HTR-8/SVneo (cell line): ENCODE results near the gene AUTS2.

Source experiments
- DNase-seq: peaks from one replicate; pipeline ENCODE4 v3.0.0; 2011; ENCODE audit warnings: low spot score, mixed read lengths; ENCODE audit not compliant: insufficient read length
- FAIRE-seq: peaks from 2 replicates; lab custom pipeline; 2011; peaks lifted over from hg19 to GRCh38; lab: Jason Lieb, UNC

The AUTS2 gene

DNA sequence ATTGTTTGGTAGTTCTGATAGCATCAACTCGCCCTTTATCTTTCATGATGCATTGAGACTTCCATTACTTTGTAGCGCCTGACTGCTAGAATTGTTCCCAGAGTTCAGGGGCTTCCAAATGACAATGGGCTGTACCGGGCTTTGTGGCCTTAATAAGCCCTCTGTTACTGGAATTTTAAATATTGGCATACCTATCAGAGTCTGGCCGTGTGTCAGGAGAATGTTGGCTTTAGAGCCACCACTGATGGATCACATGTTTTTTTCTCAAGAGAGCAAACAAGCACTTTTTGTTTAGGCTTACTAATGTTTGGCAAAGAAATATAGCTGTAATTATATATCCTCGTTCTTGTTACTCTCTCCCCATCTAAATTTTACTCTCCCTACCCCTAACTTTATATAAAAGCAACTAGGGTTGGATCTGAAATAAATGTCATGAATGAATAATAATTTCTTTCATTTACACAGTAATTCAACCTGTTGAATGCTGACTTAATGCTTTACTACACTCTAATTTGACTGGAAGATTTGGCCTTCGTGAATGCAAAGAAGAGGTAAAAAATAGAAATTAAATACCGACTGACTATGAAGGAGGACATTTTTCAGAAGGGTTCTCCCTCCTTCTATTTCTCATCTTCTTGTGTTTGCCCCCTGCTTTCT is 396.7 kb downstream of the AUTS2 start:
- no peak for FAIRE-seq
- DNase-seq, result no peak

DNA sequence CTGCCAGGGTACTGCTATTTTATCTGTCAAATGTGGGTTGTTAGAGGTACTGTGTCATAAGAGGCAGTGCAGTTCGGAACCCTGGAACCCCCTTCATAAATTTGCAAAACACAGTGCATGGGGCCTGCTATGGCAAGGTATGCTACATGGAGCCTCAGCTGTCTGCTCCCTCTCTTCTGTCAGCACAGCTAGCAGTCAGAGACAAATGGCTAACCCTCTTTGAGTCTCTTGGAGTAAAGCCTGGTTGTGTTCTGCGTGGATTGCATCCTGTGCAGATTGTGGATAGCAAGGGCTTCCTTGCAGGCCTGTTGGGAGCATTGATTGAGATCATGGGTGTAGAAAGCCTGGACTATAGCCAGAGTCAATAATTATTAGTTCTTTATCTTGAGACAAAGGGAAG is 397.8 kb downstream of the AUTS2 start:
- DNase-seq (no peak), FAIRE-seq (no peak)

DNA sequence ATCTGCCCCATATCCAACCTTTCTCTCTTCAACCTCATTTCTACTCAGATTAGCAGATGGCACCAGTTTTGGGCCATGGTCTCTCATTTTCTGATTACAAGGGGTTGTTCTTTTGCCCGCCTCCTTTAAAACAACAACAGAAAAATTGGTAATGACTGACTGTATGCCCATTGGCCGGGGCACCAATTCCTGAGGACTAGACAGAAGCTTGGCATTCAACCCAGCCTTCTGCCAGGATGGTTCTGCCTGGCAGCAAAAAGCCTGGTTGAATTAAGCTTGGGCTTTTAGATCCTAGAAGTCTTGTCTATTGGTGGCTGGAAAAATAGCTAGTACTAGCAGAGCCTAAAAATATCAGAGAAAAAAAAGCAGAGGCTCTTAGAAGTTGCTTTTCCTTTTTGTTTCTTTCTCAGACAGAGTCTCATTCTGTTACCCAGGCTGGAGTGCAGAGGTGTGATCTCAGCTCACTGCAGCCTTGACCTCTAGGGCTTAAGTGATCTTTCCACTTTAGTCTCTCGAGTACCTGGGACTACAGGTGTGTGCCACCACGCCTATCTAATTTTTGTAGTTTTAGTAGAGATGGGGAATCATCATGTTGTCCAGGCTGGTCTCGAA is 402.6 kb downstream of the AUTS2 start:
- no peak for DNase-seq
- FAIRE-seq, result no peak

DNA sequence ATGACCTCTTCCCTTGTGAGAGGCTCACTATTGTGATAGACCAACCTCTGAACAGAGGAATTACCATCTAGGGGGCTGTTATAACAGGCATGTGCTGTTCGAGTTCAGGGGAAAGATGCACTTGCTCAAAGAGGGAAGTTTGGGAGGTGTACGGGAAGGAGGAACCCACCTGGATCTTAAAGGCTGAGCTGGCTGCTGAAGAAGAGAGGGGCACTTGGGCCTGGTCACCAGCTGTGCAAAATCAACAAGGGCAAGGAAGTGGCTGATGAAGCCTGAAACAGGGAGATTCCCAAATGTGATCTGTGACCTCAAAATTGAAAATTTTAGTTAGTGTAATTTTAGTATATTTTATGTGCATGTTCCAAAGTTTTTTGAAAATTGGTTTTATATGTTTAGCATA is 407.2 kb downstream of the AUTS2 start:
- FAIRE-seq (no peak), DNase-seq (no peak)

DNA sequence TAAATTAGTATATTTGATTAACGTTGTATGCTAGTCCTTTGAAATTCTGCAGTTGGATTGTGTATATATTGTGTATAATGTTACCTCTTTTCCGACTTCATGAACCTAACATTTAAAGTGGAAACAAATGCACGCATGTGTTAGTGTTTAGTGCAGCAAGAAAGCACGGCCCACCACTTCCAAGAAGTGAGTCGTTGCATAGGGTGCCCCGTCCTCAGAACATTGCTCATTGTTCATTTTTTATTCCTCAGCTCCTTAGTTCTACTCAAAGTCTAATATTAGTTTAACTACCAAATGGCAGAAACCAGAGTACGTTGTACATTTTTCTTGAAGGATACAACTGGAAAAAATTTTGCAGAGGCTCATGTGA is 407.6 kb downstream of the AUTS2 start:
- DNase-seq, result no peak

DNA sequence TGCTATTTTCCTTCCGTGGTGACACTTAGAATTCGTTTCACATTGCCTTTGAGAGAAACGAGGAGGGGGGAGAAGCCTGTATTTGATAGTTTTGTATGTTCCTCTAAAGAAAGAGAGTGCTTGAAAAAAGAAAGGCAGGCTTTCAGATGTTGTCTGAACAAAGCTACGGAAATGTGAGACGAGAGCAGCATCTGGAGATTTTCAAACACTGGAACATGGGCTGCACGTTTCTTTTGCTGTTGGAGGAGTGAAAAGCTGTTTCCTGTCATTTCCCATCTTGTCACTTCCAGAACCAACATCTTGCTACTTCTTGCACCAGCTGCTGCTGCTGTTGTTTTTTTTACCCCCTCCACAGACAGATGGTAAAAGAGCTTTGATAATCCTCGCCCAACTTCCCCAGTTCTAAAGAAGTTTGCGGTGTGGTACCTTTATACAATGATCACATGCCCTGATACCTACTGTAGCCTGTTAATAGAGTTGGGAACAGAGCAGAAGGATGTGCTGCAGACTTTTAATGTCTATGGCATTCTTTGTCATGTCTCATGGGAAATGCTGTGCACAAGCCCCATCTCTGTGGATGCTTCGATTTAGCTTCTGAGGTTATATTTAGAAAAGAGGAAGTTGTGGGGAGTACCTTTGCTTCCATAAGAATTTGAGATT is 408.1 kb downstream of the AUTS2 start:
- no peak for FAIRE-seq
- no peak for DNase-seq

More for the DNA sequence above, 407.6 kb downstream of the AUTS2 start:
- FAIRE-seq, result no peak

DNA sequence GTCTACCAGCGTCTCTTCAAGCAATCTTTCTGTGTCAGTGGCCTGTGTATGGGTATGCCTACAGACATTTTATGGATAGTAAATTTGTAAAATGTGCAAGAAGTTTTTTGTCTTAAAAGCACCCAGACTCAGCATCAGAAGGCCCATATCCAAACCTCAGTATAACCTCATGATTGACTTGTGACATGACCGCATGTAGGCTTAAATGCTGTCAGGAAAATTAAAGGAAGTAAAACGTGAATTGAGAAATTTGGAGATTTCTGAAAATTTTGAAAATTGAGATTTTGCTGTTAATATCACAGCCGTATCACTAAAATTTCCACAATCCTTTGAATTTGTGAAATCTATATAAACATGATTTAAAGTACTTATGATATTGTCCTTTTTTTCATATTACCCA is 410.2 kb downstream of the AUTS2 start:
- DNase-seq, result no peak

DNA sequence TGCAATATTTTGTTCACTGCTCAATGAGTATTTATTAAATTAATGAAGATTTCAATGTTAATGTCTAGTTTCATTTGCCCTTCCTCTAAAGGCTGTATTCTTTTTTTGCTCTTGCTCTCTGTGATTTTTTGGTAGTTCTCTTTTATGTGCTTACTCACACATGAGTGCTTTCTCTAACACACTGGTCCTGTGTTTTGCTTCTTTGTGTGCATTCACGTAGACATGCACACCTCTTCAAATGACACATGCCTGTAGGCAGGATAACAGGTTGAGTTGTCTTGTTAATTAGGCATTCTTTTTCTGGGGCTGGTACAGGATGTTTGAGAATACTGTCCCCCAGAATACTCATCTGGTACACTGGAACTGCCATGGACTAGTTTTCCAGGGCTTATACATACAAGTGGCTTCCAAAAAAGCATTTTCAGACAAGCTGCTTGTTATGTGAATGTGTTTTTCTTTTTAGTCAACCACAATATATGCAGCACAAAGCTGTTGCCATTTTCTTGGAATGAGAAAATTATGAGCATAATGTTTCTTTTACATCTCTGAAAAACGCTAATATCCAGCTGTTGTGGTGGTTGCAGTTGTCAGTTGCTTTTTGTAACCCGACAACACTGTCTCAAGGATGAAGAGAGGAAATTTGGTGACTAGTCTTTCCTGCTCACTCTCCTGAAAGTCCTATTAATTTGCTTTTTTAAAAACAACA is 416.4 kb downstream of the AUTS2 start:
- FAIRE-seq (no peak), DNase-seq (no peak)

More for the DNA sequence above, 410.2 kb downstream of the AUTS2 start:
- FAIRE-seq, result no peak

DNA sequence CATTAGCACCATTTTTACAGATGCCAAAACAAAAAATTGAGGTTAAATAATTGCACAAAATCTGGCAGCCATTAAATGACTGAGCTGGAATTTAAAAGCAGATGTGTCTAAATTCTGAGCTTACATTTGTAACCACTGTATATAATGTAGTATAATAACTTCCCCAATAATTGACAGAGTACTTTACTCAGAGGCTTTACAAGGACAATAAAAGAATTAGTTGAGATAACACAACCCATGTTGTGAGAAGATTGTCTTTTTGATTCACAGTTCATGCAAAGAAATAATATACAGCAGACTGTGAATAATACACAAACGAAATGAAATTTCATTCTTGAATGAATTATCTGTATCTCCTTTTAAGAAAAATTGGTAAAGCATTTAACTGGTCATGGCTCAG is 417.1 kb downstream of the AUTS2 start:
- FAIRE-seq (no peak), DNase-seq (no peak)

DNA sequence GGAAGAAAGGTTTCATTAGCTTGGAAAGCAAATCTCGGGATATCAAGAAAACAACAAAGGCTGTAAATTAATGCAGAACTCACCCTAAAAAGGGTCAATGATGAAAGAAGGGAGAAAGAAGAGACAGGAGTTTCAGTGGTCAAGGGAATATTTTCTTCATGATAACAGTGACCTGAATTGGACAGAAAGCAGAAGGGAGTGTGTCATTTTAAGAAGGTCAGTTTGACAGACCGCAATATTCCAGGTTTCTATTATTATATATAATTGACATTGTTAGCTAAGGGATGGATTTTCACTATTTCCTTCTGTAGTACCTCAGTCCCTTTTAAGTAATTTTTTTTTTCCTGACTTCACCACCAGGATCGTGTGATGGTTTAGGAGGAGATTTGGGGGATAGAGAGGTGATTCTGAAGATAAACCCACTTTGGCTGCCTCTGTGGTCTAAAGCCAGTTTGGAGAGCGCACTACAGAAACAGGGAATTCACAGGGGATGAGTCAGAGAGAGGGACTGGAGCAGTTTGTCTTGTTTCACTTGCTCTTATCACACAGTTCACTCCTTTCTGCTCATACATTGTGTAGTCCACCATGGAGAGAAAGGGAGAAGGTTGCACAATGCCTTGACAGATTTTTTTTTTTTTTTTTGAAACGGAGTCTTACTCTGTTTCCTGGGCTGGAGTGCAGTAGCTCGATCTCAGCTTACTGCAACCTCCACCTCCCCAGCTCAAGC is 417.9 kb downstream of the AUTS2 start:
- no peak for FAIRE-seq

DNA sequence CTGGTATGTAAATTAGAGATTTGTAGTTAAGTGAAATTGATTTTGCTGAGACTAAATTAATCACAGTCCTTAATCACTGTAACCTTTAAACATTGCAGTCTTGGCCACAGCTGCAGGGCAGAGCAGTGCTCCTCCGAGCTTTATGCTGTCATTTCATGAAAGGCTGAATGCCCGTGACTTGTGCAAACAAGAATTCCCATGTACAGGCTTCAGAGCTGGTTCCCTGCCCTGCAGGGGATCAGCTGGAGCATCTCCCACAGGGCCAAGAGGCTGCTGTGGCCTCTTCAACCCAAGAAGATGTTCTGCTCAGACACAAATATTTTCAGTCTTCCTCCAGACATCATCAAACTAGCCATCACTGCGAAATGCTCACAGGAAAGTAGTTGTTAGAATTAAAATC is 419.1 kb downstream of the AUTS2 start:
- no peak for DNase-seq

More for the DNA sequence above, 417.9 kb downstream of the AUTS2 start:
- peak; percentile 38 for DNase-seq

DNA sequence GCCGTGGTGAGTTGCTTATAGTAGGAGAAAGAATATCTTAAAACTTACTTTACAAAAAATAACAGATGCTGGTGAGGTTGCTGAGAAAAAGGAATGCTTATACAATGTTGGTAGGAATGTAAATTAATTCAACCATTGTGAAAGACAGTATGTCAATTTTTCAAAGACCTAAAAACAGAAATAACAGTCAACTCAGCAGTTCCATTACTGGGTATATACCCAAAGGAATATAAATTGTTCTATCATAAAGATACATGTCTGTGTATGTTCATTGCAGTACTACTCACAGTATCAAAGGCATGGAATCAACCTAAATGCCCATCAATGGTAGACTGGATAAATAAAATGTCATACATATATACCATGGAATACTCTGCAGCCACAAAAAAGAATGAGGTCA is 420.4 kb downstream of the AUTS2 start:
- FAIRE-seq, result no peak
- DNase-seq, result no peak

More for the DNA sequence above, 419.1 kb downstream of the AUTS2 start:
- FAIRE-seq, result no peak

DNA sequence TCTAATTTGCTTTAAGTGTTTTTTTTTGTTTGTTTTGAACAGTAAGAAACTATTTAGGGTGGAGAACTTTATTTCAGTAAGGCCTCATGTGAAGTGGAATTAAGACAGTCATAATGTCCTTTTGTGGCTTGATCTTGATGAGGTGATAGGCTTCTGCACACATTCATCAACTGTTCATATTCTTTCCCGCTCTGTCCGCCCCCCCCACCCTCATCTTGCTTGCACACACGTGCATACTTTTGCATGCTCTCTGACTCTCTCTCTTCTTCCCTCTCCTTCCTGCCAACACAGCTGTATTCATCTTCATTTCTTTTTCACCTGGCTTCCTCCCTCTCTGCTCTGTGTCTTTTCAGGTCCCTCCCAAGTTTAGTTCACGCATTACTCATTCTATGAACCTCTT is 429.6 kb downstream of the AUTS2 start:
- DNase-seq, result no peak
- FAIRE-seq, result no peak

DNA sequence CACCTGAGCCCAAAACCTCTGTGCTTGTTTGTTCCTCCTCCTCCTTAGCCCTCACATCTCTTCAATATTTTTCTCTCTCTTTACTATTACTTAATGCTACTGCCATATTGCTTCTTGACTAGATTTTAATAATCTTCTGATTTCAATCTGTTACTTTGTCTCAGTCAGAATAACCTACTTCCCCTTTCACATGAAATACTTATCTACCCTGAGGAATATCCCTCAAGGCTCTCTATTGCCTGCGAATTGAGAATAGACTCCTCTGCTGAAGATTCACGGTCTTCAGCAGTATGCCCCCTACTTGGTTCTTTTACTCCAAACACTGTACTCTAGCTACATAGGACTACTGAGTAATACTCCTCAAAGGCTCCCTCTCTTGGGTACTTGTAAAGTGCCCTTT is 430.3 kb downstream of the AUTS2 start:
- FAIRE-seq (no peak), DNase-seq (no peak)

DNA sequence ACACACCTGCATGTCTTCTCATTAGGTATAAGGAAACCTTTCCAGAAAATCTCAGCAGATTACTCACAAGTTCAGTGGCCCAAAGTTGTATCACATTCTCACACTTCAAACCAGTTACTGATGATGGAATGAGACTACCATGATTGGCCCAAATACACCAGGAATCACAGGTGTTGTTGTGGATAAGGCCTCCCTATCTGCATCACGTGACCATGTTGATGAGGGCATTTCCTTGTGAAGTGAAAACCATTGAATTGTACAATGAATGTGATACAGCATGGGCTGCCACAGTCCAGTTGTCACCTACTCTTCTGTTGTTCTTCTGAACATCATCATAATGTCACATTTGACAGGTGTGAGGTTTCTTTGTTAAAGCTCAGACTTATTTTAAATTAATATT is 431.7 kb downstream of the AUTS2 start:
- DNase-seq (no peak), FAIRE-seq (no peak)

DNA sequence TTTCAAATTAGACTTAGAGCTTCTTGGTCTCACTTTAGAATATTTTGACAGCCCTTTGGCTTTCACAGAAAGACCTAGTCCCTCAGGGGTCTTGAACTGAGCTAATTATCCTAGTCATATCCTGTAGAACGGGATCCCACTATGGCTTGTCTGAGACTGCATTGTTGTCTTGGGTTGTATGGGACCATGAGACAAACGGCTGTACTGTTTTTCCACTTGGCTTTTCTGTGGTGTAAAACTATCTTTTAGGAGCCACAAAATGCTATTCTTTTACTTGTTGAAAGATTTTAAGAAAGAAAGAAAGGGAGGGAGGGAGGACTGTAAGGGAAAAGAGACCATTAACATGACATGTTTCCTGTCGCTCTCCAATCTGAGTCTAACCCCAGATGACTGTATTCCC is 432.5 kb downstream of the AUTS2 start:
- FAIRE-seq, result no peak
- DNase-seq, result no peak

DNA sequence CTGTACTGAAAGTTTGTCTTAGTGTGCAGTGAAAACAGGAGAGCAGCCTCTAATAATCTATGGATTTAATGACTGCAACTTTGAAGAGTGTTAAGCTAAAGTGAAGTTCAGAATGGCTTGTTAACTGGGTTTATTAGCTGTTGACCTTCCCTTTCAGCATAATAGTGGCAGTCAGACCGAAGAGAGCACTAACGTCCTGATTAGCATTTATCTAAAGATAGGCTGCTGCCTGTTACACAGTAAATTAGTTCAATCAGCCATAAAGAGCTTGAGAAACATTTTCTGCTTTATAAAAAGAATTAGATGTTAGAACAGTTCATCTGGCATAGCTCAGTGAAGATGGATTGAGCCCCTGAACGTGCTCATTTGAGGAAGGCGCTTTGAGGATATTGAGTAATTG is 433.0 kb downstream of the AUTS2 start:
- DNase-seq (no peak), FAIRE-seq (no peak)

DNA sequence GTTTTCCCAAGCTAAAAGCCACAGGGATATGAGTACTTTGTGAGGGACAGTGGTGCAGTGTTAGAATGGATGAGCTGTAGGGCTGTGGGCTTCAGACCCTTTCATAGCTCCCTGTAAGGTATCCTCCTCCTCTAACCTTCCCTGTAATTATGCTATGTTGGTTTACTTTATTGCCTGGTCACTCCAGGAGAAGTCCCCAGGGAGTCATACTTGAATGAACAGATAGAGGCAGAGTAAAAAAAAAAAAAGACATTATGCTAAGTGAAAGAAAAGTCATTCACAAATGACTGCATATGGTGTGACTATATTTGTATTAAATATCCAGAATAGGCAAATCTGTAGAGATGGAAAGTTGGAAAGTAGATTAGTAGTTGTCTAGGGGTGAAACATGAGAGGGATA is 434.4 kb downstream of the AUTS2 start:
- no peak for DNase-seq
- no peak for FAIRE-seq

DNA sequence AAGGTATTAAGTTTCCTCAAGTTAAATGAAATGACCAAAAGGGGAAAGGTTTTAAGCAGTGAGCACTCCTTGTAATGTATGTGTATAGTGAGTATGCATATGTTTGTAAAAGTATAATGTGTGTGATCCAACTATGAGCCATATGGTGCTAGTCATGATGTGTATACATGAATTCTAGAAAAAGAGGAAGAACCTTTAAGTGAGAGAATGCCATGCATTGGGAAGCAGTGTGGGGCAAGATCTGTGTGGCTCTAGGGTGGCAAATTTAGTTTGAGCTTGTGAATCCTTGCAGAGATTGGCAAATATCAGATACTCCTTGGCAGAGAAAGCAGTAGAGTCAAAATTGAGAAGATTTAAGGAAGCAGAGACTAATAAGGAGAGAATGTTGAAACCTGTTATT is 435.0 kb downstream of the AUTS2 start:
- DNase-seq (no peak), FAIRE-seq (no peak)

DNA sequence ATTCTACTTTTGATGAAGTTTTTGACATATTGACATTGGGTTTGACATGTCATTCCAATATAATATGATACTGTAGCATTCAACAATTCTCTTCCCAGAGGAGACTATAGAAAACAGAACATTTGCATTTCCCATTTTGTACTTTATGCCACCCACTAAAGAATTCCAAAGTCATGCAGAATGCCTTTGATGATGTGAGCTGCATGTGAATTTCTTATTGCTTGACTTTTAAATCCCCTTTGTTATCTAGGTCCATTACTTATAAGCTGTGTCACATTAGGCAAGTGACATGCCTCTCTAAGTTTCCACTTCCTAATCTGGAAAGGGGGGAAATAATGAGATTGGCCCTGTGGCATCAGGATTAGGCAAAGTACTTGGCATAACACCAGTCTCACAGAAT is 436.7 kb downstream of the AUTS2 start:
- FAIRE-seq (no peak), DNase-seq (no peak)

DNA sequence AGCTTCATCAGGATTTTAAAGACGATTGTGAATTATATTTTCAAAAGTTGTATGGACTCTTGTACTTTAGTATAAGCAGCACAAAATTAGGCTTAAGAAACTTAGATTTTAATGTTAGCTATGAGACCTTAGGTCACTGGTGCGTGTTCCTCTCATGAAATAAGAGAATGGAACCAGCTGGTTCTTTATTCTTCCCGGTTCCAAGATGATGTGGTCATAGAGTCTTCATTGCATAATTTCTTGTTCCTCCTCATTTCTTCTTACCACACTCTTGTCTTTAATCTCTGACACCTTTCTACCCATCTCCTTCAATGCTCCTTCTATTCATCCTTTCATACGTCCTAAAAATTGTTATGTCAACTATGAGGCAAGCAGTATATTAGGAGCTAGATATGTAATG is 437.2 kb downstream of the AUTS2 start:
- FAIRE-seq, result no peak
- no peak for DNase-seq
